Activated CD4-positive, alpha-beta memory T cell treated with anti-CD3 and anti-CD28 coated beads for 36 hours (primary cell): ENCODE measurements around the gene BCL10. TPM values are rescaled to one million over a fixed set of nuclear protein-coding genes. Genes with fewer than 3 reads are reported as not detected.

Source experiments
- CTCF ChIA-PET: fragments of 350-600 bp; sonication (Branson Sonifier 250); formaldehyde crosslinking; loops from one replicate; lab custom pipeline; 2021; ENCODE audit warnings: antibody characterized with exemption, inconsistent platforms; lab: Charles Lee
- POLR2A ChIA-PET: fragments of 350-600 bp; sonication (Branson Sonifier 250); formaldehyde crosslinking; loops from one replicate; lab custom pipeline; 2021; ENCODE audit warnings: antibody characterized with exemption; lab: Charles Lee
- DNase-seq: peaks from one replicate; pipeline ENCODE4 v3.0.0-alpha.2; 2020
- H3K27ac Mint-ChIP-seq: one replicate; pipeline ENCODE4 v1.8.0; 2021; ENCODE audit warnings: mixed read lengths
- H3K27me3 Mint-ChIP-seq: one replicate; pipeline ENCODE4 v1.8.0; 2021; ENCODE audit warnings: mixed read lengths
- H3K36me3 Mint-ChIP-seq: one replicate; pipeline ENCODE4 v1.8.0; 2021; ENCODE audit warnings: mixed read lengths
- H3K4me1 Mint-ChIP-seq: one replicate; pipeline ENCODE4 v1.8.0; 2021; ENCODE audit warnings: low read depth, mixed read lengths
- H3K4me3 Mint-ChIP-seq: one replicate; pipeline ENCODE4 v1.8.0; 2021; ENCODE audit warnings: mild to moderate bottlenecking, mixed read lengths
- H3K9me3 Mint-ChIP-seq: one replicate; pipeline ENCODE4 v1.8.0; 2021; ENCODE audit warnings: mixed read lengths
- intact Hi-C: fragments of 100-400 bp; cut with micrococcal nuclease; formaldehyde crosslinking; loops from one replicate; pipeline ENCODE4 v1.15.1; 2023
- total RNA-seq, 2 experiments: library from RNA; stranded (reverse); gene quantifications; one replicate each; pipeline ENCODE4 v1.2.3, GENCODE V29; 2021

The BCL10 gene
- total RNA-seq, 2 experiments from 2014 or later: 31.1 to 31.5 TPM

- H3K4me3 Mint-ChIP-seq: no peak overlapping the region
- ChIA-PET POLR2A (no interaction called here), CTCF (interaction anchor here (1.3 kb wide), 1 partner anchor 34 kb away, joined by 4 read pairs; no protein-coding TSS in a partner anchor)
- no peaks in the 10 kb centered on the region for H3K9me3 Mint-ChIP-seq
- no peaks in the 10 kb centered on the region for H3K36me3 Mint-ChIP-seq
- intact Hi-C loops: no loop called here
- H3K27me3 Mint-ChIP-seq: peaks cover 8% of the 10 kb centered on the region
- H3K27ac Mint-ChIP-seq: no peak overlapping the region
- no peaks in the 10 kb centered on the region for H3K4me1 Mint-ChIP-seq
- DNase-seq: no peak
Measured at GRCh38 chr1:85219853-85220610, 56.4 kb downstream of the BCL10 start.

DNA sequence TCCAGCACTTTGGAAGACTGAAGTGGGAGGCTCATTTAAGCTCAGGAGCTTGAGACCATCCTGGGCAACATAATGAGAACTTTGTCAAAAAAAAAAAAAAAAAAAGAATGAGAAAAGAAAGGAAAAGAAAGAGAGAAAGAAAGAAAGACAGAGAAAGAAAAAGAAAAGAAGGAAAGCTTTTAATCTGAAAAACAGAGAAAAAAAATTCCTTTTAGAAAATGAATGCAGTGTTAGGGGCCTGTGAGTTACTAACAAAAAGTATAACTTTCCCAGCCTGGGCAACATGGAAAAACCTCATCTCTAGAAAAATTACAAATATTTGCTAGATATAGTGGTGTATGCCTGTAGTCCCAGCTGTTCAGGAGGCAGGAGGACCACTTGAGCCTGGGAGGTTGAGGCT, 59.7 kb downstream of the BCL10 start:
- intact Hi-C loops: no loop called here
- no peaks in the 10 kb centered on the region for H3K9me3 Mint-ChIP-seq
- no peaks in the 10 kb centered on the region for H3K4me1 Mint-ChIP-seq
- peaks cover 12% of the 10 kb centered on the region for H3K27me3 Mint-ChIP-seq
- H3K36me3 Mint-ChIP-seq: no peaks in the 10 kb centered on the region
- no peak overlapping the region for H3K27ac Mint-ChIP-seq
- H3K4me3 Mint-ChIP-seq: no peak overlapping the region
- DNase-seq: no peak
- CTCF ChIA-PET: interaction anchor here (0.7 to 1.6 kb wide), 3 partner anchors 11 to 272 kb away, joined by 3 to 5 read pairs (median 4); partner anchors contain the start of gene C1orf52
- POLR2A ChIA-PET: interaction anchor here (0.6 kb wide), 1 partner anchor 280 kb away, joined by 3 read pairs; no protein-coding TSS in a partner anchor

Other genes with a start within 250 kb of the BCL10 start
- gene MCOLN3, start 228.1 kb downstream of the BCL10 start, total RNA-seq: under 1 TPM; 0.22 to 0.62 TPM
- gene SYDE2, start 75.6 kb downstream of the BCL10 start, total RNA-seq: 1 to 10 TPM; 2.7 to 2.8 TPM
- 10 to 100 TPM; 19.4 to 21.8 TPM for gene C1orf52, start 17.0 kb downstream of the BCL10 start, total RNA-seq
- gene DDAH1, start 188.5 kb upstream of the BCL10 start, total RNA-seq: not detected